ENCODE measurements around the gene COPZ2. TPM values are rescaled to one million over a fixed set of nuclear protein-coding genes. Genes with fewer than 3 reads are reported as not detected.

The COPZ2 gene
- total RNA-seq, 1 donor from 2014 or later: 155 TPM

DNA sequence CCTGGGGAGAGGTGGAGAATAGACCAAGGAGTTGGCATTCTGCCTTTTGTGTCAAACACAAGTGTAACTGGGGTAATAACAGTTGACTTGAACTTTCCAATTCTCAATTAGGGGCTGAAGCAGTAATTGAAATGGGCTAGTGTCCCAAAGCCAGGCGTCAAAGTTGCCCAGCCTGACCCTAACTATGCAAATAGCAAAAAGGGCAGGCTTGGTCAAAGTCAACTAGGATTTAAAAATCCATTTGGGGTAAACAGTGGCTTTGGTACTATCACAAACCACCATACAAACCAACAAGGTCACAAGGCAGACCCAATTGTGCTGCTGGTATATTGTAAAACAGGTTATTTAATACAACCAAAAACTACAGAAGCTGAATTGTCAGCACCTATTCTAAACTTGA, 28.6 kb upstream of the COPZ2 start:
- Histone ChIP-seq H3K4me1 (peaks cover 0 to 16% of the 10 kb centered on the region in 2 donors), H3K9me3 (no peaks in the 10 kb centered on the region), H3K36me3 (peaks cover 24 to 62% of the 10 kb centered on the region in 2 donors), H3K4me3 (no peak overlapping the region), H3K27ac (peak overlapping the region; percentile 57 to 60), H3K27me3 (no peaks in the 10 kb centered on the region)
- no peak for TF ChIP-seq CTCF (IDR thresholded peaks at IDR 0.05)
- no peak for DNase-seq (ENCODE audit: low spot score in 2 of 2)
- intact Hi-C loops (cut with DNase I): no loop called here

GRCh38 chr17:48064638-48065037, 27.0 kb upstream of the COPZ2 start:
- no peak for TF ChIP-seq CTCF (IDR thresholded peaks at IDR 0.05)
- no peaks in the 10 kb centered on the region for H3K9me3 ChIP-seq
- H3K27ac ChIP-seq: peak overlapping the region; percentile 57 to 60
- DNase-seq (ENCODE audit: low spot score in 2 of 2): no peak
- peaks cover 0 to 19% of the 10 kb centered on the region in 2 donors for H3K4me1 ChIP-seq
- intact Hi-C loops (cut with DNase I): loop anchor here (1.0 kb wide), 1 partner anchor 16 kb away; the partner anchor contains the start of gene NFE2L1
- H3K36me3 ChIP-seq: peaks cover 31 to 62% of the 10 kb centered on the region in 2 donors
- H3K27me3 ChIP-seq: no peaks in the 10 kb centered on the region
- H3K4me3 ChIP-seq: no peak overlapping the region

DNA sequence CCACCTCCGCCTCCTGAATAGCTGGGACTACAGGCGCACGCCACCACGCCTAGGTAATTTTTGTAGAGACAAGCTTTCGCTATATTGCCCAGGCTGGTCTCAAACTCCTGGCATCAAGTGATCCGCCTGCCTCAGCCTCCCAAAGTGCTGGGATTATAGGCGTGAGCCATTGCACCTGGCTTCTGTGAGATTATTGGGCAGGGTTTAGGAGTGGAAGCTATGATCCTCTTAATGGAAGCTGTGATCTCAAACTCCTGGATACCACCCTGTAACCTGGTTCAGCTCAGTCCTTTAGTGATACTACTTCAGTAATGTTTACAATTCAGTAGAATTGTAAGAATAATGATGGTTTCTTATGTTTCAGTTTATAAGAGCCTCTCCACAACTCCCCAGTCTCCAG, 24.7 kb upstream of the COPZ2 start:
- DNase-seq (ENCODE audit: low spot score in 2 of 2): no peak
- H3K4me1 ChIP-seq: peaks cover 0 to 15% of the 10 kb centered on the region in 2 donors
- H3K27me3 ChIP-seq: no peaks in the 10 kb centered on the region
- H3K36me3 ChIP-seq: peaks cover 51 to 72% of the 10 kb centered on the region in 2 donors
- H3K4me3 ChIP-seq: no peak overlapping the region
- H3K27ac ChIP-seq: peak overlapping the region; percentile 38 to 53
- TF ChIP-seq CTCF (IDR thresholded peaks at IDR 0.05): no peak
- intact Hi-C loops (cut with DNase I): no loop called here
- no peaks in the 10 kb centered on the region for H3K9me3 ChIP-seq

DNA sequence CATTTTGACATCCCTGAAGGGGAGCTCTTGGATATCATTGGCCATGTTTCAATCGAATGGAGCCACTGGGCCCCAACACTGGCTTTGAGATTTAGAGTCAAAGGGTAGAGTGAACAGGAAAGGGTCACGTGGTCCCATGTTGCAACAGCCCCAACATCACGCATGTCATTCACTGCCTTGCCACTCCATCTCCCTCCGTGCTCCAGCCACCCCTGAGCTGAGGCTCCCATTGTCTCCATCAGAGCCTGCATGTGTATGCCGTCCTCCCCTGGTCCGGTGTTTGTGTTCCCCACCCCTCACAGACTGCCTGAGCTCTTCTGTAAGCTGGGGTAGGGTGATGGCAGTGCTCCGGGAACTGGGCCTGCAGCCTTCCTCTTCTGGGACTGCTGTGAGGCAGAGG, 22.7 kb upstream of the COPZ2 start:
- Histone ChIP-seq H3K36me3 (peaks cover 60 to 89% of the 10 kb centered on the region in 2 donors), H3K4me1 (peaks cover 0 to 15% of the 10 kb centered on the region in 2 donors), H3K4me3 (no peak overlapping the region), H3K27me3 (no peaks in the 10 kb centered on the region), H3K27ac (peak overlapping the region; percentile 10 to 14), H3K9me3 (no peaks in the 10 kb centered on the region)
- intact Hi-C loops (cut with DNase I): no loop called here
- no peak for TF ChIP-seq CTCF (IDR thresholded peaks at IDR 0.05)
- DNase-seq (ENCODE audit: low spot score in 2 of 2): no peak

DNA sequence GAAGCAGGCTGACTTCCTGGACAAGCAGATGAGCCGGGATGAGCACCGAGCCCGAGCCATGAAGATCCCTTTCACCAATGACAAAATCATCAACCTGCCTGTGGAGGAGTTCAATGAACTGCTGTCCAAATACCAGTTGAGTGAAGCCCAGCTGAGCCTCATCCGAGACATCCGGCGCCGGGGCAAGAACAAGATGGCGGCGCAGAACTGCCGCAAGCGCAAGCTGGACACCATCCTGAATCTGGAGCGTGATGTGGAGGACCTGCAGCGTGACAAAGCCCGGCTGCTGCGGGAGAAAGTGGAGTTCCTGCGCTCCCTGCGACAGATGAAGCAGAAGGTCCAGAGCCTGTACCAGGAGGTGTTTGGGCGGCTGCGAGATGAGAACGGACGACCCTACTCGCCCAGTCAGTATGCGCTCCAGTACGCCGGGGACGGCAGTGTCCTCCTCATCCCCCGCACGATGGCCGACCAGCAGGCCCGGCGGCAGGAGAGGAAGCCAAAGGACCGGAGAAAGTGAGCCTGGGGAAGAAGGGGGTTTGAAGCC, 21.6 kb upstream of the COPZ2 start:
- TF ChIP-seq CTCF (IDR thresholded peaks at IDR 0.05): no peak
- H3K4me1 ChIP-seq: peaks cover 9 to 22% of the 10 kb centered on the region in 2 donors
- DNase-seq (ENCODE audit: low spot score in 2 of 2): no peak
- no peaks in the 10 kb centered on the region for H3K9me3 ChIP-seq
- H3K27me3 ChIP-seq: no peaks in the 10 kb centered on the region
- H3K4me3 ChIP-seq: no peak overlapping the region
- intact Hi-C loops (cut with DNase I): loop anchor here (10.0 kb wide), 1 partner anchor 1136 kb away; no protein-coding TSS in a partner anchor
- peaks cover 60 to 83% of the 10 kb centered on the region in 2 donors for H3K36me3 ChIP-seq
- H3K27ac ChIP-seq: no peak overlapping the region

Data from ascending aorta (tissue), 2 donors.